Stomach (tissue), 4 donors: ENCODE results near the gene KIAA0930.

Experiments used
- CTCF ChIP-seq, 7 experiments: fragments of 450-650 bp in 4 of 7; fragments of 200-600 bp in 3 of 7; sonication (generic) in 3 of 7; IDR thresholded peaks; one replicate each; pipeline ENCODE4 v1.5.1; 2016 to 2019; ENCODE audit warnings: antibody characterized with exemption in 7 of 7, control low read depth in 2 of 7, mild to moderate bottlenecking in 1 of 7
- POLR2A ChIP-seq, 4 donors: fragments of 450-650 bp; IDR thresholded peaks; one replicate each; pipeline ENCODE4 v1.6.1; 2016; ENCODE audit warnings: antibody characterized with exemption in 4 of 4, control low read depth in 2 of 4, mild to moderate bottlenecking in 1 of 4, moderate library complexity in 1 of 4

- TF ChIP-seq CTCF (IDR thresholded peaks at IDR 0.05) = no peak
- TF ChIP-seq POLR2A (IDR thresholded peaks at IDR 0.05) = no peak
Observed at GRCh38 chr22:45217345-45217744, 23.3 kb downstream of the KIAA0930 start.
